BLaER1 treated with 17β-estradiol and CSF1 and Interleukin-3, amounts not matched to agents 10 nM and 100 nM (cell line): ENCODE measurements around the gene COMMD6.
A peak's percentile ranks its signal among the peaks of the same experiment; 100 is the strongest.

Experiments
- H3K27ac ChIP-seq, 11 experiments: shearing (Covaris generic); formaldehyde crosslinking; 2 replicates each; pipeline ENCODE4 v1.8.1; 2022
- H3K27me3 ChIP-seq, 11 experiments: shearing (Covaris generic); formaldehyde crosslinking; 2 replicates each; pipeline ENCODE4 v1.8.1; 2022
- H3K36me3 ChIP-seq, 11 experiments: shearing (Covaris generic); formaldehyde crosslinking; 2 replicates each; pipeline ENCODE4 v1.8.1; 2022
- H3K4me1 ChIP-seq, 10 experiments: shearing (Covaris generic); formaldehyde crosslinking; 2 replicates each; pipeline ENCODE4 v1.8.1; 2022
- H3K4me2 ChIP-seq, 11 experiments: shearing (Covaris generic); formaldehyde crosslinking; 2 replicates each; pipeline ENCODE4 v1.8.1; 2022
- H3K4me3 ChIP-seq, 10 experiments: shearing (Covaris generic); formaldehyde crosslinking; 2 replicates each; pipeline ENCODE4 v1.8.1; 2022
- H3K9ac ChIP-seq, 11 experiments: shearing (Covaris generic); formaldehyde crosslinking; 2 replicates each; pipeline ENCODE4 v1.8.1; 2022
- H3K9me3 ChIP-seq, 11 experiments: shearing (Covaris generic); formaldehyde crosslinking; replicated peaks in 1 of 11; 2 replicates each; pipeline ENCODE4 v1.8.1; 2022
- H4K20me1 ChIP-seq, 11 experiments: shearing (Covaris generic); formaldehyde crosslinking; 2 replicates each; pipeline ENCODE4 v1.8.1; 2022
- Cebpa-rat ChIP-seq, 11 experiments: shearing (Covaris generic); IDR thresholded peaks; 2 replicates each; pipeline ENCODE4 v1.8.1; 2022

The COMMD6 gene

DNA sequence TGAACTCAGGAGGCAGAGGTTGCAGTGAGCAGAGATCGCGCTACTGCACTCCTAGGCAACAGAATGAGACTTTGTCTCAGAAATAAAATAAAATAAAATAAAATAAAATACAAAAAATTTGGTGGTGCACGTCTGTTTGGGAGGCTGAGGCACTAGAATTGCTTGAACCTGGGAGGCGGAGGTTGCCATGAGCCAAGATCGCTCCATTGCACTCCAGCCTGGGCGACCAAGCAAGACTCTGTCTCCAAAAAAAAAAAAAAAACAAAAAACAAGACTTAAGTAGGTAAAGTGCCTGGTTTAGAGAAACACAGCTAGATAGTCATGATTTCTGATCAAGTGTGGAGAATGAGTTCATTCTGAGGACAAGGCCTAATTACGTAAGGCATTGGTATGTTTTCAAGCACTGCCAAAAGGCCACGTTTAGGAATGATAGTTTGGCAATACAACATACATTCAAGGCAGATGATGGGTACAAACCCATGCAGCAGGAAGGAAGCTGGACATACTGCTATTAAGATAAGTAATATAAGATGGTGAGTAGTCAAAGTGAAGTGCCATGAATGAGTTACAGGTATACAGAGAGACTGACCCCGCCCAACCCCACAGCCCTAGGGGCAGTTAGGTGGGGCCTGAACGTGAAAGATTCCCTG, 7.2 kb upstream of the COMMD6 start:
- Histone ChIP-seq H3K9ac (no peak overlapping the region), H3K9me3 (no peaks in the 10 kb centered on the region), H3K36me3 (no peaks in the 10 kb centered on the region), H3K4me1 (peaks cover 20 to 37% (median 27%) of the 10 kb centered on the region in 10 experiments), H3K4me2 (no peak overlapping the region), H3K27ac (no peak overlapping the region), H3K4me3 (no peak overlapping the region), H3K27me3 (no peaks in the 10 kb centered on the region), H4K20me1 (no peaks in the 10 kb centered on the region)
- TF ChIP-seq Cebpa-rat (IDR thresholded peaks at IDR 0.05): no peak

DNA sequence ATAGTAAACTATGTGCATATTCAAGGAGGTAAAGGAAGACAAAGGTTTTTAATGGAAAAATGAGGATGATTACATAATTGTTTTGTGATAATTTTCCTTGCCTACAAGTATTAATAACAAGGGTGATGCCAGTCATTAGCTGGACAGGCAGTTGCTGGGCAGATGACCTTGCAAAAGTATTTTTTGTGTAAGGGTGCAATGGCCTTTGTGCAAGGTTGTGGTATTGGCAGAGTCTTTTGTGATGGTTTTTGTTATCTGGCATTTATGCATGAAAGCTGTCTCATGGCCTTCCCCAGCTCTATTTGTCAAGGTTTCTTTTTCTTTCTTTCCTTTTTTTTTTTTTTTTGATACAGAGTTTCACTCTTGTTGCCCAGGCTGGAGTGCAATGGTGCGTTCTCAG, 4.3 kb upstream of the COMMD6 start:
- H3K4me1 ChIP-seq: peaks cover 16 to 46% (median 27%) of the 10 kb centered on the region in 10 experiments
- H3K36me3 ChIP-seq: no peaks in the 10 kb centered on the region
- H3K27me3 ChIP-seq: no peaks in the 10 kb centered on the region
- H3K9ac ChIP-seq: no peak overlapping the region
- H3K9me3 ChIP-seq: no peaks in the 10 kb centered on the region
- H3K4me2 ChIP-seq: peak overlapping the region in 10 of 11 experiments; percentile 38 to 84 (median 66); a peak in 16 of 22 replicates
- no peaks in the 10 kb centered on the region for H4K20me1 ChIP-seq
- no peak for TF ChIP-seq Cebpa-rat (IDR thresholded peaks at IDR 0.05)
- H3K27ac ChIP-seq: peak overlapping the region in 5 of 11 experiments; percentile 0 to 66 (median 32); a peak in 6 of 22 replicates
- H3K4me3 ChIP-seq: no peak overlapping the region

DNA sequence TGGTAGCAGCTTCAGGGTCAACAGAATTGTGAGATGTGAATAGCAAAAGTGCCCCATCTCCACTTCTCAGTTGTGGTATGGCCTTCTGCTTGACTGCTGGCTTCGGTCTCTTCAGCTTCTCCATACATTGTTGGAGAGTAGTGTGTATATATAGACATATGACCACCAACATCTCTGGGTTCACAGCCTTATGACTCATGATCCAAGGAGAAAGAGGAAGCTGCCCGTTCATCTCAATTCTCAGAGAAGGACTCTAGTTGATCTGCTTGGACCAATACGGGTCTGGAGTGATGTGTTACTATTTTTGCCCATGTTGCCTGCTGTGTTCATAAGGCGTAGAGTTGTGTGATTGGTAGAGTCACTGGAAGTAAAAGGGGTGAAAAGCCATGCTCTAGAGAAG, 3.6 kb upstream of the COMMD6 start:
- H3K36me3 ChIP-seq: peaks cover 0 to 3% (median 0%) of the 10 kb centered on the region in 11 experiments; a peak in 5 of 22 replicates
- H3K27ac ChIP-seq: peak overlapping the region in 8 of 11 experiments; percentile 23 to 79 (median 66); a peak in 14 of 22 replicates
- no peaks in the 10 kb centered on the region for H4K20me1 ChIP-seq
- peak overlapping the region in 4 of 11 experiments; percentile 31 to 63 (median 40); a peak in 8 of 22 replicates for H3K9ac ChIP-seq
- no peaks in the 10 kb centered on the region for H3K27me3 ChIP-seq
- peak overlapping the region; percentile 38 to 86 (median 69) for H3K4me2 ChIP-seq
- H3K9me3 ChIP-seq: no peaks in the 10 kb centered on the region
- no peak for TF ChIP-seq Cebpa-rat (IDR thresholded peaks at IDR 0.05)
- H3K4me3 ChIP-seq: no peak overlapping the region
- peaks cover 22 to 53% (median 34%) of the 10 kb centered on the region in 10 experiments for H3K4me1 ChIP-seq

GRCh38 chr13:75533861-75534260, 3.8 kb downstream of the COMMD6 start:
- no peak for TF ChIP-seq Cebpa-rat (IDR thresholded peaks at IDR 0.05)
- Histone ChIP-seq H3K36me3 (peaks cover 31 to 63% (median 53%) of the 10 kb centered on the region in 11 experiments), H3K9me3 (peaks cover 0 to 8% (median 4%) of the 10 kb centered on the region in 11 experiments; a peak in 4 of 22 replicates), H4K20me1 (peaks cover 0 to 20% (median 0%) of the 10 kb centered on the region in 11 experiments; a peak in 2 of 22 replicates), H3K4me2 (no peak overlapping the region), H3K27me3 (no peaks in the 10 kb centered on the region), H3K4me3 (no peak overlapping the region), H3K4me1 (peaks cover 33 to 55% (median 41%) of the 10 kb centered on the region in 10 experiments), H3K9ac (no peak overlapping the region), H3K27ac (no peak overlapping the region)

GRCh38 chr13:75530549-75530961, 7.1 kb downstream of the COMMD6 start:
- Histone ChIP-seq H3K36me3 (peaks cover 56 to 87% (median 75%) of the 10 kb centered on the region in 11 experiments), H3K4me2 (peak overlapping the region; percentile 2 to 61 (median 36); a peak in 18 of 22 replicates), H3K27me3 (no peaks in the 10 kb centered on the region), H3K4me1 (peaks cover 12 to 33% (median 23%) of the 10 kb centered on the region in 10 experiments), H3K9me3 (peaks cover 0 to 20% (median 4%) of the 10 kb centered on the region in 11 experiments; a peak in 5 of 22 replicates), H3K27ac (0 out of 22 replicates have a peak overlapping the region, but pooled peaks of 1 of the 11 experiments have one; percentile 10), H3K9ac (no peak overlapping the region), H3K4me3 (no peak overlapping the region), H4K20me1 (peaks cover 0 to 19% (median 0%) of the 10 kb centered on the region in 11 experiments; a peak in 2 of 22 replicates)
- TF ChIP-seq Cebpa-rat (IDR thresholded peaks at IDR 0.05): no peak

GRCh38 chr13:75521956-75522355, 15.7 kb downstream of the COMMD6 start:
- Histone ChIP-seq H3K27me3 (no peaks in the 10 kb centered on the region), H3K9me3 (peaks cover 50 to 65% (median 56%) of the 10 kb centered on the region in 11 experiments), H3K9ac (no peak overlapping the region), H3K27ac (no peak overlapping the region), H4K20me1 (no peaks in the 10 kb centered on the region), H3K4me2 (no peak overlapping the region), H3K36me3 (peaks cover 17 to 31% (median 20%) of the 10 kb centered on the region in 11 experiments; a peak in 21 of 22 replicates), H3K4me1 (peaks cover 0 to 7% (median 0%) of the 10 kb centered on the region in 10 experiments; a peak in 3 of 20 replicates), H3K4me3 (no peak overlapping the region)
- no peak for TF ChIP-seq Cebpa-rat (IDR thresholded peaks at IDR 0.05)

- no peaks in the 10 kb centered on the region for H3K27me3 ChIP-seq
- no peak overlapping the region for H3K9ac ChIP-seq
- no peak for TF ChIP-seq Cebpa-rat (IDR thresholded peaks at IDR 0.05)
- H3K27ac ChIP-seq: no peak overlapping the region
- H3K4me3 ChIP-seq: no peak overlapping the region
- H3K4me2 ChIP-seq: no peak overlapping the region
- peaks cover 0 to 13% (median 6%) of the 10 kb centered on the region in 11 experiments; a peak in 10 of 22 replicates for H3K36me3 ChIP-seq
- peaks cover 12 to 33% (median 20%) of the 10 kb centered on the region in 10 experiments for H3K4me1 ChIP-seq
- H4K20me1 ChIP-seq: no peaks in the 10 kb centered on the region
- H3K9me3 ChIP-seq: peaks cover 64 to 94% (median 84%) of the 10 kb centered on the region in 11 experiments
Measured at GRCh38 chr13:75518439-75519088, 19.1 kb downstream of the COMMD6 start.

DNA sequence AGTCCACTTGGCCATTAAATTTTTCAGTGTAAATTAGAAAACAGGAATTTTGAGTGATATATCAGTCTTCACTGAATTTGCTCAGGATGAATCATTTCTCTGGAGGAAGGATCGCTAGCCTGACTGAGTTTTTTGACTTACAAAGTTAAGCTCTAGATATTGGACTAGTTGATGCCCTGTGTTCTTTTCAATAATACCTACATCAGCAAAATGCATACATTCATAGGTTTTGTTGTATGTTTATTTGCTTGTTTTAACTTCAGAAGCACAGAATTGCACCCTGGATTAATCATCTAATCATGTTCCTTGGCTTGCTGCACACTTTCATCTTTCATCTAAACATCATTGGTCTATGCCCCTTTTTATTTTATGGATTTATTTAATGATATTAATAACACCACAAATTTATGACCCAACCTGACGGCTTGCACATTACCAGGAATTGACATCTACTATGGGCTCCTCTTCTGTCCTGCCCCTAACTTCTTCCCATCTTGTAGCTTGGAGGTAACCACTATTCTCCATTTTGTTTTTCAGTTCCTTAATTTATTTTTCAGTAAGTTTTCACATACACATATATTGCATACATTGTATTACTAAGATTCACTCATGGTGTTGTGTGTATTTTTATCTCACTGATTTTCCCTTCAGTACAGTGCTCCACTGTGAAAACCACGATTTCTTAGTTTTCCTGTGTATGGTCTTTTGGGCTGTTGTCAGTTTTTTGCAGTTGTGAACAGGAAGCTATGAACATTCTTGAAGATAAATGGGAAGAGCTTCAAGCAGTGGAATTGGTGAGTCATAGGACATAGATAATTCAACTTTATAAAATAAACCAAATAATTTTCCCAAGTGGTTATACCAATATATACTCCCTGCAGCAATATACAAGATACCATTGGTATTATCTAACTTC, 23.3 kb downstream of the COMMD6 start:
- peak overlapping the region in 9 of 11 experiments; percentile 70 to 92 (median 87); a peak in 17 of 22 replicates for H3K27ac ChIP-seq
- H3K4me3 ChIP-seq: peak overlapping the region in 1 of 10 experiments; percentile 20; a peak in 1 of 20 replicates
- H3K4me1 ChIP-seq: peaks cover 40 to 64% (median 53%) of the 10 kb centered on the region in 10 experiments
- TF ChIP-seq Cebpa-rat (IDR thresholded peaks at IDR 0.05): 0 out of 22 replicates have a peak, but pooled peaks of 1 of the 11 experiments have one; percentile 9
- H3K36me3 ChIP-seq: peaks cover 0 to 13% (median 0%) of the 10 kb centered on the region in 11 experiments; a peak in 6 of 22 replicates
- H3K27me3 ChIP-seq: 0 out of 22 replicates have a peak, but pooled peaks cover 0 to 10% (median 0%) of the 10 kb centered on the region in 11 experiments
- H3K9ac ChIP-seq: peak overlapping the region in 1 of 11 experiments; percentile 4; a peak in 1 of 22 replicates
- peaks cover 35 to 67% (median 61%) of the 10 kb centered on the region in 11 experiments for H3K9me3 ChIP-seq
- peak overlapping the region; percentile 6 to 90 (median 75); a peak in 18 of 22 replicates for H3K4me2 ChIP-seq
- peaks cover 0 to 3% (median 0%) of the 10 kb centered on the region in 11 experiments; a peak in 2 of 22 replicates for H4K20me1 ChIP-seq
